HepG2 (cell line): Measurements from ENCODE around the gene UBAP1L. TPM values are rescaled to one million over a fixed set of nuclear protein-coding genes. Genes with fewer than 3 reads are reported as not detected.

ENCODE experiments used
- ATAC-seq: fragments of 200-7000 bp; cut with Tn5 transposase; 3 replicates; pipeline ENCODE4 v1.9.1; 2020; ENCODE audit warnings: mild to moderate bottlenecking, moderate library complexity
- BruUV-seq: library from RNA; stranded (reverse); fragments of 400-500 nt; replicated peaks from 2 replicates; lab custom pipeline; 2021; lab: Mats Ljungman, UMichigan
- CTCF ChIA-PET: fragments of 300-600 bp; formaldehyde crosslinking; extraction: SDS; loops from one replicate; lab custom pipeline; 2021; ENCODE audit warnings: low total read pairs, inconsistent platforms, low intra/inter-chr PET ratio; lab: Yijun Ruan, JAX
- POLR2A ChIA-PET: fragments of 350-600 bp; sonication (Branson Sonifier 250); formaldehyde crosslinking; loops from one replicate; lab custom pipeline; 2020; ENCODE audit warnings: antibody characterized with exemption, inconsistent platforms; lab: Yijun Ruan, JAX
- DNase-seq: peaks from one replicate; pipeline ENCODE4 v3.0.0-alpha.2; 2015; ENCODE audit warnings: low spot score
- FAIRE-seq: peaks from 3 replicates; lab custom pipeline; 2011; peaks lifted over from hg19 to GRCh38; lab: Jason Lieb, UNC
- H2AFZ ChIP-seq: one replicate; pipeline ENCODE4 v1.6.1; 2011; ENCODE audit warnings: low read length, inconsistent platforms
- H3K27ac ChIP-seq: fragments of 300-600 bp; 3 replicates; pipeline ENCODE4 v1.8.0; 2011; ENCODE audit warnings: mixed run types, mild to moderate bottlenecking, mixed read lengths, low read length, inconsistent platforms; ENCODE audit not compliant: insufficient read depth; ENCODE audit errors: extremely low read length
- H3K27me3 ChIP-seq, 2 experiments: fragments of 200-600 bp in 1 of 2; 2 replicates in 1 of 2; 3 replicates in 1 of 2; pipeline versions ENCODE4 v1.6.0 to v1.8.0; 2011; ENCODE audit warnings: low read length in 2 of 2, mild to moderate bottlenecking in 2 of 2, moderate library complexity in 2 of 2, inconsistent platforms in 1 of 2; ENCODE audit not compliant: insufficient read depth in 2 of 2, control insufficient read depth in 1 of 2
- H3K36me3 ChIP-seq, 2 experiments: fragments of 200-600 bp in 1 of 2; replicated peaks in 1 of 2; 2 replicates in 1 of 2; 3 replicates in 1 of 2; pipeline versions ENCODE4 v1.5.1 to v1.8.0; 2011; ENCODE audit warnings: low read length in 2 of 2, inconsistent platforms in 1 of 2; ENCODE audit not compliant: insufficient read depth in 2 of 2, control insufficient read depth in 1 of 2
- H3K4me1 ChIP-seq: 2 replicates; pipeline ENCODE4 v1.5.1; 2012; ENCODE audit warnings: low read length, inconsistent platforms; ENCODE audit not compliant: insufficient read depth
- H3K4me2 ChIP-seq: 2 replicates; pipeline ENCODE4 v1.6.0; 2011; ENCODE audit warnings: low read depth, low read length, inconsistent platforms
- H3K4me3 ChIP-seq, 3 experiments: fragments of 200-600 bp in 1 of 3; sonication (generic), shearing (Covaris generic) in 1 of 3; replicated peaks in 1 of 3; 2 replicates each; pipeline ENCODE4 v1.5.1; 2011 to 2016; ENCODE audit warnings: low read length in 3 of 3, inconsistent platforms in 2 of 3, low read depth in 2 of 3, mild to moderate bottlenecking in 2 of 3, control low read depth in 1 of 3, mixed read lengths in 1 of 3; ENCODE audit not compliant: insufficient read depth in 1 of 3
- H3K79me2 ChIP-seq: one replicate; pipeline ENCODE4 v1.6.1; 2011; ENCODE audit warnings: low read length, inconsistent platforms; ENCODE audit not compliant: insufficient read depth
- H3K9ac ChIP-seq: 2 replicates; pipeline ENCODE4 v1.6.0; 2011; ENCODE audit warnings: mild to moderate bottlenecking, low read depth, low read length, inconsistent platforms; ENCODE audit not compliant: insufficient read depth
- H3K9me3 ChIP-seq: 2 replicates; pipeline ENCODE4 v1.5.1; 2012; ENCODE audit warnings: mild to moderate bottlenecking, low read length
- H4K20me1 ChIP-seq: 2 replicates; pipeline ENCODE4 v1.6.0; 2011; ENCODE audit warnings: inconsistent platforms, mild to moderate bottlenecking, low read length, moderate library complexity; ENCODE audit not compliant: insufficient read depth
- ATF7-NPFF ChIP-seq: sonication (generic); formaldehyde crosslinking; IDR thresholded peaks from 2 replicates; pipeline ENCODE4 v1.8.1; 2023; ENCODE audit warnings: mild to moderate bottlenecking, low read depth, missing genetic modification reagents, moderate library complexity
- CHCHD3 ChIP-seq: sonication (generic); formaldehyde crosslinking; IDR thresholded peaks from 2 replicates; pipeline ENCODE4 v1.8.0; 2022; ENCODE audit warnings: mild to moderate bottlenecking, missing genetic modification reagents, moderate library complexity
- KAT7 ChIP-seq: IDR thresholded peaks from 2 replicates; pipeline ENCODE4 v1.6.1; 2018; ENCODE audit warnings: borderline replicate concordance, missing compliant biosample characterization
- KAT8 ChIP-seq: IDR thresholded peaks from 2 replicates; pipeline ENCODE4 v1.6.1; 2016; ENCODE audit warnings: missing genetic modification reagents, missing compliant biosample characterization
- MAX ChIP-seq: IDR thresholded peaks from 2 replicates; pipeline ENCODE4 v1.6.1; 2012; ENCODE audit warnings: inconsistent platforms
- PAF1 ChIP-seq: IDR thresholded peaks from 2 replicates; pipeline ENCODE4 v1.6.1; 2016; ENCODE audit warnings: missing genetic modification reagents, missing compliant biosample characterization
- POLR2AphosphoS2 ChIP-seq: IDR thresholded peaks from 2 replicates; pipeline ENCODE4 v1.6.1; 2011; ENCODE audit warnings: low read depth, low read length, improper control_type of control experiment
- PREB ChIP-seq: sonication (generic); formaldehyde crosslinking; IDR thresholded peaks from 2 replicates; pipeline ENCODE4 v1.4.0; 2020; ENCODE audit warnings: missing genetic modification reagents
- RBM22 ChIP-seq: fragments of 200-400 bp; formaldehyde crosslinking; optimal IDR thresholded peaks from 2 replicates; pipeline ENCODE3; 2017; ENCODE audit warnings: mild to moderate bottlenecking, low read length, moderate library complexity
- SMC3 ChIP-seq: IDR thresholded peaks from 2 replicates; pipeline ENCODE4 v1.6.1; 2011; ENCODE audit warnings: low read length, improper control_type of control experiment
- TAF1 ChIP-seq: sonication (generic); formaldehyde crosslinking; IDR thresholded peaks from 2 replicates; pipeline ENCODE4 v1.4.0; 2020; ENCODE audit warnings: missing genetic modification reagents
- TBP ChIP-seq: sonication (generic); formaldehyde crosslinking; IDR thresholded peaks from 2 replicates; pipeline ENCODE4 v1.5.0; 2020; ENCODE audit warnings: missing genetic modification reagents
- ZIK1 ChIP-seq: sonication (generic); formaldehyde crosslinking; IDR thresholded peaks from 2 replicates; pipeline ENCODE4 v1.5.0; 2020; ENCODE audit warnings: mild to moderate bottlenecking, low read depth, missing genetic modification reagents, borderline replicate concordance
- ZNF329 ChIP-seq: sonication (generic); formaldehyde crosslinking; IDR thresholded peaks from 2 replicates; pipeline ENCODE4 v1.9.0; 2021; ENCODE audit warnings: low read depth, mild to moderate bottlenecking, missing genetic modification reagents
- ZNF335 ChIP-seq: sonication (generic); formaldehyde crosslinking; IDR thresholded peaks from 2 replicates; pipeline ENCODE4 v1.4.0; 2020; ENCODE audit warnings: missing genetic modification reagents
- WGBS: methylation state at CpG from one replicate; pipeline ENCODE4 v1.1.6; 2017; ENCODE audit warnings: low lambda C conversion rate; 5-methylcytosine and 5-hydroxymethylcytosine counted together
- in situ Hi-C: cut with HindIII; loops from 2 replicates; pipeline ENCODE4 v1.10.0; 2017; ENCODE audit warnings: low pct_unique_long_range_greater_than_20kb; ENCODE audit not compliant: extremely low pct_ligation_motif_present
- intact Hi-C: fragments of 100-400 bp; cut with micrococcal nuclease; formaldehyde crosslinking; loops from one replicate; pipeline ENCODE4 v1.10.0; 2022; ENCODE audit not compliant: unreplicated experiment
- polyA plus RNA-seq, 8 experiments: library from polyadenylated mRNA; depleted of rRNA in 3 of 8; stranded (reverse) in 7 of 8; unstranded in 1 of 8; fragments of >200 nt; fragmentation: Illumina TruSeq in 4 of 8; extraction: Trizol in 4 of 8; gene quantifications; 2 replicates each; pipeline versions ENCODE4 v1.2.1 to v1.2.3, GENCODE V29; 2011 to 2016; ENCODE audit warnings: low read depth in 4 of 8, missing spikeins in 1 of 8, mixed read lengths in 1 of 8; ENCODE audit not compliant: insufficient read depth in 1 of 8
- total RNA-seq, 5 experiments: library from RNA; depleted of rRNA; stranded (reverse); fragments of >200 nt; fragmentation: Illumina TruSeq; extraction: Trizol; gene quantifications; 2 replicates each; pipeline ENCODE4 v1.2.3, GENCODE V29; 2016; ENCODE audit warnings: low read depth in 1 of 5
- TF ChIP-seq, protein P1 (sequence below): sonication (generic); formaldehyde crosslinking; conservative IDR thresholded peaks from 2 replicates; pipeline ENCODE4 v1.8.0; 2022; ENCODE audit warnings: missing genetic modification reagents

The UBAP1L gene
- total and polyA plus RNA-seq, 2 of the 13 experiments (the other 11 are each of a cell fraction or from before 2014, with no cell fraction given), result 0.86 to 1.4 TPM

GRCh38 chr15:65092911-65093792 lies 21.8 kb downstream of the UBAP1L start:
- Histone ChIP-seq H3K9me3 (no peaks in the 10 kb centered on the region), H3K36me3 (no peaks in the 10 kb centered on the region; a peak in 1 of 5 replicates), H3K9ac (no peak overlapping the region), H3K4me2 (no peak overlapping the region), H4K20me1 (no peaks in the 10 kb centered on the region), H2AFZ (no peak overlapping the region), H3K27me3 (no peaks in the 10 kb centered on the region), H3K79me2 (no peaks in the 10 kb centered on the region), H3K4me1 (peaks cover 51% of the 10 kb centered on the region), H3K4me3 (no peak overlapping the region), H3K27ac (no peak overlapping the region)
- FAIRE-seq (no peak), DNase-seq (no peak), ATAC-seq (no peak)
- BruUV-seq, result no TSS peak
- in situ Hi-C loops (no loop called here), intact Hi-C loops (no loop called here)
- 82% methylated on average over 13 of the region's 17 CpGs for WGBS
- ChIA-PET CTCF (no interaction called here), POLR2A (no interaction called here)
- TF ChIP-seq POLR2AphosphoS2 (no peak), PREB (CRISPR knock-in tag) (no peak), RBM22 (no peak), KAT7 (CRISPR knock-in tag) (no peak), TAF1 (no peak), CHCHD3 (CRISPR knock-in tag) (no peak), ATF7-NPFF (CRISPR knock-in tag) (no peak), PAF1 (CRISPR knock-in tag) (no peak), MAX (no peak), TBP (CRISPR knock-in tag) (no peak), KAT8 (CRISPR knock-in tag) (no peak), SMC3 (no peak), ZNF329 (CRISPR knock-in tag) (no peak), ZNF335 (no peak), ZIK1 (CRISPR knock-in tag) (no peak)
- TF ChIP-seq, protein P1, sequence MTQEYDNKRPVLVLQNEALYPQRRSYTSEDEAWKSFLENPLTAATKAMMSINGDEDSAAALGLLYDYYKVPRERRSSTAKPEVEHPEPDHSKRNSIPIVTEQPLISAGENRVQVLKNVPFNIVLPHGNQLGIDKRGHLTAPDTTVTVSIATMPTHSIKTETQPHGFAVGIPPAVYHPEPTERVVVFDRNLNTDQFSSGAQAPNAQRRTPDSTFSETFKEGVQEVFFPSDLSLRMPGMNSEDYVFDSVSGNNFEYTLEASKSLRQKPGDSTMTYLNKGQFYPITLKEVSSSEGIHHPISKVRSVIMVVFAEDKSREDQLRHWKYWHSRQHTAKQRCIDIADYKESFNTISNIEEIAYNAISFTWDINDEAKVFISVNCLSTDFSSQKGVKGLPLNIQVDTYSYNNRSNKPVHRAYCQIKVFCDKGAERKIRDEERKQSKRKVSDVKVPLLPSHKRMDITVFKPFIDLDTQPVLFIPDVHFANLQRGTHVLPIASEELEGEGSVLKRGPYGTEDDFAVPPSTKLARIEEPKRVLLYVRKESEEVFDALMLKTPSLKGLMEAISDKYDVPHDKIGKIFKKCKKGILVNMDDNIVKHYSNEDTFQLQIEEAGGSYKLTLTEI (CRISPR knock-in tag), result no peak
